Loucy (cell line): ENCODE results near the gene OOSP4B.

Source experiments
- CTCF ChIP-seq: fragments of 200-600 bp; sonication (generic); conservative IDR thresholded peaks from 2 replicates; pipeline ENCODE4 v1.5.1; 2014; ENCODE audit warnings: mild to moderate bottlenecking, antibody characterized with exemption, low read length
- EZH2phosphoT487 ChIP-seq: fragments of 200-600 bp; IDR thresholded peaks from 2 replicates; pipeline ENCODE4 v1.6.1; 2018; ENCODE audit warnings: antibody characterized with exemption, mild to moderate bottlenecking, moderate library complexity, borderline replicate concordance

GRCh38 chr11:59992425-59992824 lies 24.6 kb upstream of the OOSP4B start:
- no peak for TF ChIP-seq CTCF
- no peak for TF ChIP-seq EZH2phosphoT487
